Ovary (tissue), 9 donors: Measurements from ENCODE around the gene UNC13B. TPM values are rescaled to one million over a fixed set of nuclear protein-coding genes. Genes with fewer than 3 reads are reported as not detected.

ENCODE experiments used
- DNase-seq, 5 donors: peaks; one replicate each; pipeline ENCODE4 v3.0.0-alpha.2; 2019 to 2020
- H3K27ac ChIP-seq, 2 donors: fragments of 200-600 bp; one replicate each; pipeline versions ENCODE4 v1.5.1 to v1.8.0; 2019 to 2022
- H3K27me3 ChIP-seq: fragments of 200-600 bp; one replicate; pipeline ENCODE4 v1.8.0; 2022
- H3K36me3 ChIP-seq: fragments of 200-600 bp; sonication (generic); one replicate; pipeline ENCODE4 v1.5.1; 2019
- H3K4me1 ChIP-seq: one replicate; pipeline ENCODE4 v1.8.1; 2013; ENCODE audit warnings: mild to moderate bottlenecking, moderate library complexity; ENCODE audit not compliant: insufficient read depth
- H3K4me3 ChIP-seq: fragments of 200-600 bp; sonication (generic); one replicate; pipeline ENCODE4 v1.5.1; 2017
- H3K9me3 ChIP-seq, 2 donors: fragments of 200-600 bp in 1 of 2; sonication (generic) in 1 of 2; one replicate each; pipeline versions ENCODE4 v1.5.1 to v1.8.1; 2013 to 2019; ENCODE audit warnings: mild to moderate bottlenecking in 1 of 2, moderate library complexity in 1 of 2
- EP300 ChIP-seq: sonication (generic); formaldehyde crosslinking; IDR thresholded peaks from one replicate; pipeline ENCODE4 v1.6.1; 2017; ENCODE audit warnings: antibody characterized with exemption
- POLR2A ChIP-seq: fragments of 450-650 bp; IDR thresholded peaks from one replicate; pipeline ENCODE4 v1.6.1; 2017; ENCODE audit warnings: antibody characterized with exemption, mild to moderate bottlenecking, moderate library complexity
- WGBS, 3 donors: extraction: QIAGEN DNeasy Blood & Tissue Kit in 1 of 3; methylation state at CpG; one replicate each; pipeline versions ENCODE4 v1.1.5 to v1.1.7; 2013 to 2017; 5-methylcytosine and 5-hydroxymethylcytosine counted together
- intact Hi-C, 4 donors: fragments of 100-400 bp; cut with DNase I; formaldehyde crosslinking; loops; one replicate each; pipeline versions ENCODE4 v1.11.0 to v1.15.1; 2022 to 2023
- polyA plus RNA-seq, 2 donors: library from polyadenylated mRNA; stranded (reverse); fragments of 200-250 nt in 1 of 2; fragments of 350-450 nt in 1 of 2; fragmentation: Illumina TruSeq in 1 of 2; extraction: RNeasy Lipid Tissue Mini Kit (QIAGEN cat#74804) in 1 of 2; gene quantifications; one replicate each; pipeline ENCODE4 v1.2.3, GENCODE V29; 2013 to 2014
- total RNA-seq, 7 donors: library from RNA; depleted of rRNA in 2 of 7; stranded (reverse); fragments of >200 nt in 2 of 7; fragmentation: NEBNext Ultra II Directional in 3 of 7; extraction: Animal tissue kit (Norgen Biotek cat#: 25700) in 3 of 7; gene quantifications; one replicate each; pipeline versions ENCODE4 v1.1.0 to v1.2.4, GENCODE V29; 2016 to 2023
- TF ChIP-seq, protein P1 (sequence below), 3 donors: fragments of 450-650 bp in 2 of 3; fragments of 200-600 bp in 1 of 3; IDR thresholded peaks; one replicate each; pipeline versions ENCODE4 v1.5.1 to v1.8.0; 2016 to 2022; ENCODE audit warnings: antibody characterized with exemption in 3 of 3, mild to moderate bottlenecking in 1 of 3
- donor health status: DM: no; HTN: no; CAD: no; lungs with moderate emphysema.
- donor health status: DM: no; HTN: no; CAD: no.
- donor health status: Bipolar disorder and iron deficiency.
- donor health status: DM: yes; HTN: yes; CAD: no.
- donor health status: DM: no; HTN: no; CAD: no.
- donor health status: DM: yes; HTN: yes; CAD: no.

Gene UNC13B
- total and polyA plus RNA-seq, 9 donors = 5.7 to 30.2 (median 16.6) TPM

DNA sequence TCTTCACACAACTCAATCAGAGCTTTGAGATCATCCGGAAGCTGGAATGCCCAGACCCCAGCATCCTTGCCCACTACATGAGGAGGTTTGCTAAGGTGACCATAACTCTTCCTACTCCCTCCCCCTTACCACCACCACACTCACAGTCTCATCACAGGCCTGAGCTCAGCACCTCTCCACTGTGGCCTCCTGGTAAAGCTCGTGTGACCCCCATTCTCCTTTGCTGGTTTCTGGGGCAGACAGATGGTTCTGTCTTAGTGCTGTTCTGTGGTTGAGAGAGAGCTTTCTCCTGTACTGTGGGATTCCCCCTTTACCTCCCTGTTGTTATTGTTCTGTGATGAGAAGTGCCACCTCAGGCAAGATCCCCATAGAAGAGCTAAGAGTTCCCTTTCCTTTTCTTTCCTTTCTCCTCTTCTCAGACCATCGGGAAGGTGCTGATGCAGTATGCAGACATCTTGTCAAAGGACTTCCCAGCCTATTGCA lies 235.4 kb downstream of the UNC13B start:
- Histone ChIP-seq H3K4me3 (no peak overlapping the region), H3K36me3 (no peaks in the 10 kb centered on the region), H3K4me1 (no peaks in the 10 kb centered on the region), H3K27ac (no peak overlapping the region), H3K9me3 (no peaks in the 10 kb centered on the region), H3K27me3 (no peaks in the 10 kb centered on the region)
- TF ChIP-seq, protein P1, sequence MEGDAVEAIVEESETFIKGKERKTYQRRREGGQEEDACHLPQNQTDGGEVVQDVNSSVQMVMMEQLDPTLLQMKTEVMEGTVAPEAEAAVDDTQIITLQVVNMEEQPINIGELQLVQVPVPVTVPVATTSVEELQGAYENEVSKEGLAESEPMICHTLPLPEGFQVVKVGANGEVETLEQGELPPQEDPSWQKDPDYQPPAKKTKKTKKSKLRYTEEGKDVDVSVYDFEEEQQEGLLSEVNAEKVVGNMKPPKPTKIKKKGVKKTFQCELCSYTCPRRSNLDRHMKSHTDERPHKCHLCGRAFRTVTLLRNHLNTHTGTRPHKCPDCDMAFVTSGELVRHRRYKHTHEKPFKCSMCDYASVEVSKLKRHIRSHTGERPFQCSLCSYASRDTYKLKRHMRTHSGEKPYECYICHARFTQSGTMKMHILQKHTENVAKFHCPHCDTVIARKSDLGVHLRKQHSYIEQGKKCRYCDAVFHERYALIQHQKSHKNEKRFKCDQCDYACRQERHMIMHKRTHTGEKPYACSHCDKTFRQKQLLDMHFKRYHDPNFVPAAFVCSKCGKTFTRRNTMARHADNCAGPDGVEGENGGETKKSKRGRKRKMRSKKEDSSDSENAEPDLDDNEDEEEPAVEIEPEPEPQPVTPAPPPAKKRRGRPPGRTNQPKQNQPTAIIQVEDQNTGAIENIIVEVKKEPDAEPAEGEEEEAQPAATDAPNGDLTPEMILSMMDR (IDR thresholded peaks at IDR 0.05) = no peak
- no peak for TF ChIP-seq EP300
- no peak for TF ChIP-seq POLR2A
- intact Hi-C loops = no loop called here
- 86 to 91% (median 90%) methylated on average over 3 of the region's 3 CpGs for WGBS, 3 donors
- DNase-seq = no peak

DNA sequence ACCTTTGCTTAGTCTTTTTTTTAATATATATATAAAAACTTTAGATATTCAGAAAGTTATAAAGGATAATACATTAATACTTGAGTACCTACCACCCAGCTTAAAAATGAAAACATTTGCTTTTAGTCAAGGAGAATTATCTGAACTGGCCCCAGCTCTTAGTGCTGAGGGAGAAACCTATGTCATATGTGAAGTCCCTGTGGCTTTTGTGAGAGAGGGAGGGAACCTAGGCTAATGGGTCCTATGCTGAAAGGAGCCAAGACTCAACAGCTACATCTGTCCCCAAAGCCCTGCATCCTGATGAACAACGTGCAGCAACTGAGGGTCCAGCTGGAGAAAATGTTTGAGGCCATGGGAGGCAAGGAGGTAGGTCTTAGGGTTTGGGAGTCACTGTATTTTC lies 236.1 kb downstream of the UNC13B start:
- H3K4me3 ChIP-seq = no peak overlapping the region
- H3K36me3 ChIP-seq = no peaks in the 10 kb centered on the region
- intact Hi-C loops = no loop called here
- TF ChIP-seq, protein P1 (IDR thresholded peaks at IDR 0.05) = no peak
- TF ChIP-seq POLR2A = no peak
- TF ChIP-seq EP300 = no peak
- no peaks in the 10 kb centered on the region for H3K4me1 ChIP-seq
- H3K9me3 ChIP-seq = no peaks in the 10 kb centered on the region
- 70 to 80% (median 75%) methylated on average over 1 of the region's 1 CpG for WGBS, 3 donors
- H3K27me3 ChIP-seq = no peaks in the 10 kb centered on the region
- DNase-seq = no peak
- no peak overlapping the region for H3K27ac ChIP-seq

DNA sequence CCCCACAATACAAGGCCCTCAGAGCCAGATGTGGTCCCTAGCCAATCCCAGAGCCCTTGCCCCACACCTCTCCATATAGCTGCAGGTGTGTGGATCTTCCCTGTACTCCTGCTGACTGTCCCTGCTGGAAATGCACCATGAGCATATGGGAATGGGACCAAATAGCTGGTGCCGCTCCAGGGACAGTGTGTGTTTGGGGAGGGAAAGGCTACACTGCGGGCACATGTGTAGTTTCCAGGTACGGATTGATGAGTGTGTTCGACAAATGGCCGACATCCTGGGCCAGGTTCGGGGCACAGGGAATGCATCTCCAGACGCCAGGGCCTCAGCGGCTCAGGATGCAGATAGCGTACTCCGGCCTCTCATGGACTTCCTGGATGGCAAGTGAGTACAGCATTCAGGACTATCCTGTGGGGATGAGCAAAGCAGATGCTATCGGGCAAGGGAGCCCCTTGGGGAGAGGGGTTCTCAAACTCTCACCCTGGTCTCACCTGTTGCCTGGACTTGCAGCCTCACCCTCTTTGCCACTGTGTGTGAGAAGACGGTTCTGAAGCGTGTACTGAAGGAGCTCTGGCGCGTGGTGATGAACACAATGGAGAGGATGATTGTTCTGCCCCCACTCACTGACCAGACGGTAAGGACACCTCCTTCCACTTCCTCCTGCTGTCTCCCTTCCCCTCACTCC lies 237.0 kb downstream of the UNC13B start:
- Histone ChIP-seq H3K36me3 (no peaks in the 10 kb centered on the region), H3K4me3 (no peak overlapping the region), H3K9me3 (no peaks in the 10 kb centered on the region), H3K4me1 (no peaks in the 10 kb centered on the region), H3K27ac (no peak overlapping the region), H3K27me3 (no peaks in the 10 kb centered on the region)
- no peak for DNase-seq
- WGBS, 3 donors = 93 to 95% (median 93%) methylated on average over 16 of the region's 16 CpGs
- intact Hi-C loops = no loop called here
- TF ChIP-seq EP300 (no peak), POLR2A (no peak)
- TF ChIP-seq, protein P1 (IDR thresholded peaks at IDR 0.05) = no peak

DNA sequence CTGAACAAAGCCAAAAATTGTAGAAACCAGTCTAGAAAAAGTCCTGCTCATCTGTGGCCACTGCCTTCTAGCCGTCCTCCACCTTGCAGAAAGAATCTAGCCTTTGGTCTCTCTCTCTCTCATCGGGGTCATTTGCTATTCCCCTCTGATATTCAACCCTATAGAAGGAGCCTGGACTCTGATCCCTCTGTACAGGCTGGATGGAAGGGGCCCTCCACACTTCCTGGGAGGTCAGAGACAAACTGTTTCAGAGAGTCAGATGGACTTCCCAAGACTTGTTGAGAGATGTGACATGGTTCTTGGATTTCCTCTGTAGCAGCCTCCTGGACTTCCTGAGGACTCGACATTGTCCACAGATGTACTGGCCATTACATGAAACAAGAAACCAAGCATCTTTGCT lies 243.1 kb downstream of the UNC13B start:
- TF ChIP-seq POLR2A = no peak
- TF ChIP-seq EP300 = no peak
- TF ChIP-seq, protein P1 (IDR thresholded peaks at IDR 0.05) = no peak
- DNase-seq = no peak
- Histone ChIP-seq H3K4me1 (no peaks in the 10 kb centered on the region), H3K27ac (no peak overlapping the region), H3K27me3 (no peaks in the 10 kb centered on the region), H3K9me3 (no peaks in the 10 kb centered on the region), H3K36me3 (no peaks in the 10 kb centered on the region), H3K4me3 (no peak overlapping the region)
- 90 to 94% (median 94%) methylated on average over 3 of the region's 3 CpGs for WGBS, 3 donors
- intact Hi-C loops = no loop called here
